Measurements from ENCODE around the gene ZNF652. TPM values are rescaled to one million over a fixed set of nuclear protein-coding genes. Genes with fewer than 3 reads are reported as not detected.
"Not testable (repeated sequence)": the region's sequence is repeated elsewhere in the genome, so short reads cannot be mapped to it uniquely, and the experiment has no call there.

Gene ZNF652
- total RNA-seq, 1 donor from 2014 or later, result 31.5 TPM

- DNase-seq, result no peak
Observed at GRCh38 chr17:49386373-49386772, 24.3 kb upstream of the ZNF652 start.

- DNase-seq, result no peak
Observed at GRCh38 chr17:49384951-49385350, 22.9 kb upstream of the ZNF652 start.

DNA sequence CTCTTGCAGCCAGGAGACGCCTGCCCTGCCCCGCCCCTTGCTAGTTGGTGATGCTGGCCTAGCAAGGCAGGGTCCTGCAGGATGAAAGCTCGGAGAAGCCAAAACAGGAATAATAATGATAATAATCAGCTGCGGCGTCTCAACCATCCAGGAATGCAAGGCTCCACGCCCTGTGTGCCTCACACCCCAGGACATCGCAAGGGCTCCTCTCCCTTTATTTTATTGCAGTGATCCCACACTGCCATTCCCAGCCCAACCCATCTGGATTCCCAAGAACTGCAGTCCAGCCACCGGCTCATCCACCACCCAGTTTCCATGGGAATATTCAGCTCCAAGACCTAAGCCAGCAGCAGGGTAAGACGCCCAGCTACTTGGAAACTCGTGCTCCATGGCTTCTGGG lies 21.0 kb upstream of the ZNF652 start:
- DNase-seq, result no peak

GRCh38 chr17:49382556-49382955 lies 20.5 kb upstream of the ZNF652 start:
- DNase-seq, result no peak

DNA sequence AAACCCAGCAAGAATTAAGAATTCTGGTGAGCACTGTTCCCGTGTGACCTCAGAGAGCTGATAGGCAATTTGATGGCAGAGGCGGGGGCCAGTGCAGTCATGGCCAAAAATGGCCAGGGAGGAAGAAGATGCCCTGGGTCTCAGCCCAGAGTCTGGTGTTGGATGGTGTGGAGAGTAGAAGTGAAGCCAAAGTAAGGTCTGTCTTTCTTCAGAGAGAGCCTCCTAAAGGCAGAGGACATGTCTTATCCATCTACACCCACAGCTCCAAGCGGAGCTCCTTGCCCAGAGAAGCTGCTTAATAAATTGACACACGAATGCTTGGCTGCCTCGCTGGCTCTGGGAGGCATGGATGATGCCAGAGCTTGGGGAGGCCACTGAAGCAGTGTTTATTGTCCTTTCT lies 19.7 kb upstream of the ZNF652 start:
- no peak for DNase-seq

DNA sequence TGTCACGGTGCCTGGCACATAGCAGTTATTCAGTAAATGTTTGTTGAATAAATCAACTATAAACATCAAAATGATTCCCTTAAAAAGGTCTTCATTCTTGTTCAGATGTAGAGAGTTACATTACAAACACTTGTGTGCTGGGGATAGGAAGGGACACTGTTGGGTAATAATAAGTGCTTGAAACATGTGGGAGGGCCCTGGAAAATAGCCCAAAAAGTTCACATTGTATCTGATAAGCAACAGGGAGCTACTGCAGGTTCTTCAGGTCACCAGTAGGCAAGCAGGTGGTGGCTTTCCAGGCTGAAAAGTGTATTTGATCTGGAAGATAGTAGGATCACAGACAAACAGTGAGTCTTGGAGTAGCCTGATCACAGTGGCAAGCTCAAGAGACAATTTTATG lies 19.0 kb upstream of the ZNF652 start:
- no peak for DNase-seq

- DNase-seq, result no peak
Observed at GRCh38 chr17:49379926-49380325, 17.9 kb upstream of the ZNF652 start.

DNA sequence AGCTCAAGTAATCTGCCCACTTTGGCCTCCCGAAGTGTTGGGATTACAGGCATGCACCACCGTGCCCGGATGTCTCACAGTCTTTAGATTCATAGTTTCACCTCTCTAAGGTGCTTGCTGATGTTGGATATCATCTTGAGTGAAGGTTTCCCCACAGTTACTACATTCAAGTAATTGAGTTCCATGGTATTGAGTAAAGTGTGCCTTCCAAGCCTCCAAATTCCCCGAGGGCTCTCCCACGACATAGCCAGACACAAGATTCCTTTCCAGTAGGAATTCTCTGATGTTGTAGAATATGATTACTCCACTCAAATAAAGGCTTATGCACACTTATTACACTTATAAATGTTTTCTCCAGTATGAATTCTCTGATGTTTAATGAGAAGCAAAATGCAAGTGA lies 16.3 kb upstream of the ZNF652 start:
- DNase-seq, result no peak

- no peak for DNase-seq
Observed at GRCh38 chr17:49375544-49375943, 13.5 kb upstream of the ZNF652 start.

DNA sequence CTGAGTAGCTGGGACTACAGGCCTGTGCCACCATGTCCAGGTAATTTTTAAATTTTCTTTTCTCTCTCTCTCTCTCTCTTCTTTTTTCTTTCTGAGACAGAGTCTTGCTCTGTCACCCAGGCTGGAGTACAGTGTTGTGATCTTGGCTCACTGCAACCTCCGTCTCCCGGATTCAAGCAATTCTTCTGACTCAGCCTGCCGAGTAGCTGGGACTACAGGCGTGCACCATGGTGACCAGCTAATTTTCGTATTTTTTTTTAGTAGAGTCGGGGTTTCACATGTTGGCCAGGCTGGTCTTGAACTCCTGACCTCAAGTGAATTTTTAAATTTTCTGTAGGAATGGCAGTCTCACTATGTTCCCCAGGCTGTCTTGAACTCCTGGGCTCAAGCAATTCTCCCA lies 11.1 kb upstream of the ZNF652 start:
- DNase-seq, result no peak

DNA sequence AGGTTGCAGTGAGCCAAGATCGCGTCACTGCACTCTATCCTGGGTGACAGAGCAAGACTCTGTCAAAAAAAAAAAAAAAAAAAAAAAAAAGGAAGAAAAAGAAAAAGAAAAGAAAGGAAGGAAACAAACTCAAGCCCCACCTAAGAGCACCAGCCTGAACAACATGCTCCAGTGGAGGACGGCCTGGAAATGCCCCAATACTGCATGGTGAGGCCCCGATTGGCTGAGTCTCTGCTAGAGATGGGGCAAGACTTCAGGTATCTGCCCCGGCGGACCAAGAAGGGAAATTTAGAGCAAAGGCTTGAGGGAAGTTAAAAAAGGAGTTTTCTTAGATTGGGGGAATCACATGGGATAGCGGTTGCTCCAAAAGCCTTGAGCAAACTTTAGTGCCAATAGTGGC lies 10.4 kb upstream of the ZNF652 start:
- DNase-seq, result no peak

GRCh38 chr17:49370971-49371834 lies 9.2 kb upstream of the ZNF652 start:
- DNase-seq, result peak; percentile 21

DNA sequence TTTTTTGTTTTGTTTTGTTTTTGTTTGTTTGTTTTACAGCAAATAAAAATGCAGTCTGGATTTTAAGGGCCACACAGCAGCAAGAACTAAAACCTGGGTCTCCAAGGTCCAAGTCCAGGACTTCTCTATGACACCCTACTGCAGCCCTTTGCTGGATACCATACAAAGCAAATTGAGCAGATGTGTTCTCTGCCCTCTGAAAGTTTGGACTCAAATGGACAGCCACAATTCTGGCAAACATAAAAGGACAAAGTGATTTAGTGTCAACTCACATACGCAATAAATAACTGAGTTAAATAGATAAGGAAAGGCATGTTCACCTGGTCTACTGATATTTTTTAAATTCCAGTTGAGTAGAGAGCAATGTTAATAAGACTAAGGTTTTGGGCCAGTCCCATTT lies 7.7 kb upstream of the ZNF652 start:
- no peak for DNase-seq

DNA sequence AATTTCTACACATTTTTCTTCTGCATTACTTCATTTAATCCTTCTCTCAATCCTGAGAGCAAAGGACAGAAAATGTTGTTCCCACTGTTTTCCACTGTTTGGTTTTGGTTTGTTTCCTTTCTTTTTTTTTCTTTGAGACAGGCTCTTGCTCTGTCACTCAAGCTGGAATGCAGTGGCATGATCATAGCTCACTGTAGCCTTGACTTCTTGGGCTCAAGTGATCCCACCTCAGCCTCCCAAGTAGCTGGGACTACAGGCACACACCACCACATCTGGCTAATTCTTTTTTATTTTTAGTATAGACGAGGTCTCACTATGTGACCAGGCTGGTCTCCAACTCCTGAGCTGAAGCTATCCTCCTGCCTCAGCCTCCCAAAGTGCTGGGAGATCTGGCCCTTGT lies 7.0 kb upstream of the ZNF652 start:
- no peak for DNase-seq

- DNase-seq, result no peak
Observed at GRCh38 chr17:49365667-49366066, 3.6 kb upstream of the ZNF652 start.

DNA sequence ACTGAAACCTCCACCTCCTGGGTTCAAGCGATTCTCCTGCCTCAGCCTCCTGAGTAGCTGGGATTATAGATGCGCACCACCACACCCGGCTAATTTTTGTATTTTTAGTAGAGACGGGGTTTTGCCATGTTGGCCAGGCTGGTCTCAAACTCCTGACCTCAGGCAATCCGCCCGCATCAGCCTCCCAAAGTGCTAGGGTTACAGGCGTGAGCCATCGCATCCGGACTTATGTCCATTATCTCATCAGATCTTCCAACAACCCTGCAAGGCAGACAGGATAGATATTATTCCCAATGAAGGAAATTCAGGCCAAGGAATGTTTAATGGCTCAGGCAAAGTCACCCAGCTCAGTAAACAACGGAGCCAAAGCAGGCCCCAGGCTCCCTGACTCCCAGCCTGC lies 3.1 kb upstream of the ZNF652 start:
- not testable (repeated sequence) for DNase-seq

GRCh38 chr17:49364119-49364518 lies 2.1 kb upstream of the ZNF652 start:
- no peak for DNase-seq

GRCh38 chr17:49363251-49363650 lies 1.2 kb upstream of the ZNF652 start:
- DNase-seq, result no peak

GRCh38 chr17:49362723-49363117 lies 670 bp upstream of the ZNF652 start:
- DNase-seq, result no peak

DNA sequence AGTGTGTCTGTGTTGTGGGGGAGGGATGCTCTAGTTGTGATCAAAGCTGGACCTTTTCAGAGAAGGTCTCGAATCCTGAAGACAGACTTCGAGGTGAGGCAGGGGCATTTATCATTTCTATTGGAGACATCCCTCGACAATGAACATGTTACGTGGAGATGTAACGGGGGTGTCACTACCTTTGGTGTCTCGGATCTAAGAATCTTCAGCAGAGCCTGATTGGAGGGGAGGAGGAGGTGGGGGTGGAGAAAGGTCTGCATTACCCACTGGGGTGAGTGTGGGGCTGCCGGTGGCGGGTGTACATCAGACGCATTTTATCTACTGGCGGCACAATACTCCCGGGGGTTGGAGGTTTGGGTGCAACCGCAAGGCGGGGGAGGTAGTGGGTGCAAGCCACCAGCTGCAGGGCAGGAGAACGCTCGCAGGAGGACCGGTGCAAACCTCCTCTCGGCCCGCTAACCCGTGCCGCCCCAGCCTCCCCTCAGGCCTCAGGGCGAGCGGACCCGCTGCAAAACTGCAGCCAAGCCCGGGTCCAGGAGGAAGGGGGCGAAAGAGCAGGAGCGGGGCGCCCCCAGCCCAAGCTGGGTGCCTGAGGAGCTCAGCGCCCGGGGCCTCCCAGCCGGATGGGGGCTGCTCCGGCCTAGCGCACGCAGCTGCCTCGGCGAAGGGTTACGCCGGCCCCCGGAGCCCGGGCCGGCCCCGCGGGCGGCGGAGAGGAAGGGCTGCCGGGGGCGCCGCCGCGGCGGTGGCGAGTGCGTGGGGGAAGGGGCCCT lies 735 bp downstream of the ZNF652 start:
- DNase-seq, result peak; percentile 30

- DNase-seq, result no peak
Observed at GRCh38 chr17:49360796-49361128, 1.3 kb downstream of the ZNF652 start.

GRCh38 chr17:49359990-49360795 lies 1.9 kb downstream of the ZNF652 start:
- no peak for DNase-seq

DNA sequence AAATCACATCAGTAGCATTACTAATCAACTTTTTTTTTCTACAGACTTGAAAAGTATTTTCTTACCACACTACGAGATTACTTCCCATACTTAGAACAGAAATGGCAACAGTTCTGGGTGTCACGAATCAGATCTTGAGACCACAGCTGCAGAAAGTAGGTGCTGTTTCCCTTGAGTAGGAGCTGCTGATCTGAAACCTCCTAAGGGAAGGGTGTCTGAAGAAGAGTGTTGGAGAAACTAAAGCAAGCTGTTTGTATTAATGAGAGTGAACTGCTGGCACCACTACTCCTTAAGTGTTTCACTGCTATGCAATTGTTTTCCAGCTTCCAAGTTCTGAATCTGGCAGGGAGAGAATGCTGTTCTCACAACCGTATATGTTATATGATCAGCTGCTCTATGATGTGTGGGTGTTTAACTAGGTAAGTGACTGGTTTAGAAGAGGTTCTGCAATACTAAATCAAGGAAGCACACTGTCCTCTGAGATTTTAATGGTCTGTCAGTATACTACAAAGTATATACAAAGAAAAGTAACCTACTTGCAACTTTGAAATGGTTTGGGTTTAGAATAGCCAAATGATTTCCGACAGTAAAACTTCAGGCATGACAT lies 3.3 kb downstream of the ZNF652 start:
- no peak for DNase-seq

All from tongue (tissue), 2 donors.